Naive thymus-derived CD4-positive, alpha-beta T cell (primary cell): ENCODE results near the gene ETV7. TPM values are rescaled to one million over a fixed set of nuclear protein-coding genes. Genes with fewer than 3 reads are reported as not detected.

Source experiments
- ATAC-seq: fragments of 150-1000 bp; cut with Tn5 transposase; 2 replicates; pipeline ENCODE4 v1.10.0; 2021; ENCODE audit warnings: mild to moderate bottlenecking, moderate library complexity
- CTCF ChIA-PET: fragments of 350-600 bp; sonication (Branson Sonifier 250); formaldehyde crosslinking; loops from one replicate; lab custom pipeline; 2021; ENCODE audit warnings: antibody characterized with exemption; lab: Charles Lee
- POLR2A ChIA-PET: fragments of 350-600 bp; sonication (Branson Sonifier 250); formaldehyde crosslinking; loops from one replicate; lab custom pipeline; 2021; ENCODE audit warnings: antibody characterized with exemption, inconsistent platforms; lab: Charles Lee
- DNase-seq, 9 donors: peaks; one replicate each; pipeline versions ENCODE4 v3.0.0 to v3.0.0-alpha.2; 2020 to 2022; ENCODE audit warnings: mixed read lengths in 1 of 9
- H3K27ac ChIP-seq: one replicate; pipeline ENCODE4 v1.7.0; 2013; ENCODE audit warnings: mild to moderate bottlenecking, low read depth, low read length, moderate library complexity
- H3K27me3 ChIP-seq, 2 donors: one replicate each; pipeline ENCODE4 v1.7.0; 2013; ENCODE audit warnings: low read length in 2 of 2, mild to moderate bottlenecking in 2 of 2, moderate library complexity in 2 of 2; ENCODE audit not compliant: control insufficient read depth in 2 of 2, insufficient read depth in 2 of 2
- H3K36me3 ChIP-seq, 3 experiments: 1 replicate in 2 of 3; 2 replicates in 1 of 3; pipeline ENCODE4 v1.7.0; 2013; ENCODE audit warnings: low read length in 3 of 3, mild to moderate bottlenecking in 3 of 3, moderate library complexity in 1 of 3; ENCODE audit not compliant: insufficient read depth in 3 of 3, control insufficient read depth in 2 of 3
- H3K4me1 ChIP-seq, 2 donors: one replicate each; pipeline ENCODE4 v1.7.0; 2013; ENCODE audit warnings: low read length in 2 of 2, mild to moderate bottlenecking in 2 of 2, moderate library complexity in 1 of 2; ENCODE audit not compliant: control insufficient read depth in 2 of 2, insufficient read depth in 2 of 2
- H3K4me3 ChIP-seq: 2 replicates; pipeline ENCODE4 v1.7.0; 2013; ENCODE audit warnings: mild to moderate bottlenecking, low read length
- H3K9me3 ChIP-seq, 3 experiments: 1 replicate in 2 of 3; 2 replicates in 1 of 3; pipeline ENCODE4 v1.7.0; 2013; ENCODE audit warnings: low read length in 3 of 3; ENCODE audit not compliant: control insufficient read depth in 2 of 3
- H3K27ac Mint-ChIP-seq, 9 donors: one replicate each; pipeline ENCODE4 v1.8.0; 2020 to 2022; ENCODE audit warnings: mixed read lengths in 9 of 9, mild to moderate bottlenecking in 8 of 9, moderate library complexity in 5 of 9, inconsistent platforms in 2 of 9
- H3K27me3 Mint-ChIP-seq, 5 donors: one replicate each; pipeline ENCODE4 v1.8.0; 2021 to 2022; ENCODE audit warnings: mixed read lengths in 5 of 5, mild to moderate bottlenecking in 1 of 5
- H3K36me3 Mint-ChIP-seq, 5 donors: one replicate each; pipeline ENCODE4 v1.8.0; 2020 to 2022; ENCODE audit warnings: mixed read lengths in 5 of 5, mild to moderate bottlenecking in 3 of 5, inconsistent platforms in 1 of 5
- H3K4me1 Mint-ChIP-seq, 7 donors: one replicate each; pipeline ENCODE4 v1.8.0; 2020 to 2022; ENCODE audit warnings: mixed read lengths in 7 of 7, mild to moderate bottlenecking in 3 of 7, inconsistent platforms in 1 of 7
- H3K4me3 Mint-ChIP-seq, 10 donors: one replicate each; pipeline ENCODE4 v1.8.0; 2020 to 2022; ENCODE audit warnings: mild to moderate bottlenecking in 10 of 10, mixed read lengths in 10 of 10, moderate library complexity in 6 of 10, inconsistent platforms in 2 of 10
- H3K9me3 Mint-ChIP-seq, 11 donors: one replicate each; pipeline ENCODE4 v1.8.0; 2020 to 2022; ENCODE audit warnings: mixed read lengths in 11 of 11, mild to moderate bottlenecking in 4 of 11, inconsistent platforms in 1 of 11, moderate library complexity in 1 of 11
- intact Hi-C, 2 donors: fragments of 100-400 bp; cut with micrococcal nuclease; formaldehyde crosslinking; loops; one replicate each; pipeline ENCODE4 v1.15.1; 2023
- polyA plus RNA-seq, 2 donors: library from polyadenylated mRNA; unstranded; fragments of 300-500 nt; fragmentation: Illumina TruSeq; gene quantifications; one replicate each; pipeline ENCODE4 v1.2.3, GENCODE V29; 2021
- total RNA-seq, 6 experiments: library from RNA in 5 of 6; stranded (reverse) in 5 of 6; gene quantifications; 1 replicate in 5 of 6; 2 replicates in 1 of 6; pipeline ENCODE4 v1.2.3 and lab custom pipeline; 2021 to 2026

The ETV7 gene
- total and polyA plus RNA-seq, 7 experiments from 2014 or later = 0.32 to 12.5 (median 0.79) TPM; not detected in 2

GRCh38 chr6:36362551-36363370 lies 24.7 kb downstream of the ETV7 start:
- POLR2A ChIA-PET = no interaction called here
- Histone ChIP-seq H3K27me3 (no peaks in the 10 kb centered on the region), H3K4me1 (peaks cover 4 to 6% of the 10 kb centered on the region in 2 donors), H3K36me3 (no peaks in the 10 kb centered on the region), H3K4me3 (no peak overlapping the region), H3K27ac (no peak overlapping the region), H3K9me3 (no peaks in the 10 kb centered on the region)
- Mint-ChIP-seq H3K9me3 (no peaks in the 10 kb centered on the region), H3K4me3 (no peak overlapping the region), H3K27me3 (peaks cover 0 to 6% (median 0%) of the 10 kb centered on the region in 5 donors), H3K4me1 (peaks cover 0 to 30% (median 4%) of the 10 kb centered on the region in 7 donors), H3K27ac (peak overlapping the region in 1 of 9 donors; percentile 18), H3K36me3 (peaks cover 0 to 4% (median 0%) of the 10 kb centered on the region in 5 donors)
- ATAC-seq = no peak
- intact Hi-C loops = no loop called here
- DNase-seq = no peak
- CTCF ChIA-PET = interaction anchor here (0.6 to 2.0 kb wide), 4 partner anchors 18 to 366 kb away, joined by 3 to 6 read pairs (median 4); no protein-coding TSS in a partner anchor

GRCh38 chr6:36361071-36361470 lies 26.4 kb downstream of the ETV7 start:
- no peak overlapping the region for H3K4me3 Mint-ChIP-seq
- peak overlapping the region in 1 of 9 donors; percentile 24 for H3K27ac Mint-ChIP-seq
- Histone ChIP-seq H3K27me3 (no peaks in the 10 kb centered on the region), H3K4me3 (no peak overlapping the region), H3K9me3 (no peaks in the 10 kb centered on the region), H3K27ac (no peak overlapping the region), H3K4me1 (peaks cover 4 to 6% of the 10 kb centered on the region in 2 donors), H3K36me3 (no peaks in the 10 kb centered on the region)
- ATAC-seq (no peak), DNase-seq (no peak)
- intact Hi-C loops = loop anchor here (2.0 kb wide), 4 partner anchors 230 to 838 kb away; partner anchors contain the start of genes ARMC12 (in 1 of the 2) and MAPK13 (in 1 of the 2)
- ChIA-PET POLR2A (no interaction called here), CTCF (interaction anchor here (0.7 to 1.4 kb wide), 3 partner anchors 20 to 698 kb away, joined by 3 to 4 read pairs (median 4); no protein-coding TSS in a partner anchor)
- peaks cover 0 to 4% (median 0%) of the 10 kb centered on the region in 5 donors for H3K36me3 Mint-ChIP-seq
- H3K27me3 Mint-ChIP-seq = peaks cover 0 to 11% (median 4%) of the 10 kb centered on the region in 5 donors
- H3K9me3 Mint-ChIP-seq = no peaks in the 10 kb centered on the region
- peaks cover 0 to 30% (median 4%) of the 10 kb centered on the region in 7 donors for H3K4me1 Mint-ChIP-seq

- ChIA-PET POLR2A (no interaction called here), CTCF (interaction anchor here (0.5 to 1.4 kb wide), 3 partner anchors 20 to 698 kb away, joined by 3 to 4 read pairs (median 3); partner anchors contain the start of gene CLPSL2)
- Histone ChIP-seq H3K27me3 (no peaks in the 10 kb centered on the region), H3K9me3 (no peaks in the 10 kb centered on the region), H3K36me3 (no peaks in the 10 kb centered on the region), H3K27ac (no peak overlapping the region), H3K4me1 (peaks cover 4 to 6% of the 10 kb centered on the region in 2 donors), H3K4me3 (no peak overlapping the region)
- Mint-ChIP-seq H3K4me3 (no peak overlapping the region), H3K9me3 (no peaks in the 10 kb centered on the region), H3K27ac (peak overlapping the region in 2 of 9 donors; percentile 24 to 55), H3K4me1 (peaks cover 0 to 30% (median 4%) of the 10 kb centered on the region in 7 donors), H3K27me3 (peaks cover 0 to 15% (median 4%) of the 10 kb centered on the region in 5 donors), H3K36me3 (peaks cover 0 to 3% (median 0%) of the 10 kb centered on the region in 5 donors)
- intact Hi-C loops = loop anchor here (1.0 to 2.0 kb wide), 12 partner anchors 19 to 838 kb away; partner anchors contain the start of genes MAPK14 (in 2 of the 2), ARMC12 (in 1 of the 2) and MAPK13 (in 1 of the 2)
- DNase-seq (peak; percentile 37 to 74 (median 66)), ATAC-seq (peak; percentile 95)
Measured at GRCh38 chr6:36360241-36361054, 27.0 kb downstream of the ETV7 start.

- ATAC-seq = no peak
- intact Hi-C loops = no loop called here
- H3K4me1 ChIP-seq = peaks cover 4 to 6% of the 10 kb centered on the region in 2 donors
- H3K9me3 ChIP-seq = no peaks in the 10 kb centered on the region
- Mint-ChIP-seq H3K36me3 (peaks cover 0 to 5% (median 0%) of the 10 kb centered on the region in 5 donors), H3K27me3 (peaks cover 0 to 33% (median 4%) of the 10 kb centered on the region in 5 donors), H3K4me3 (no peak overlapping the region), H3K27ac (no peak overlapping the region), H3K9me3 (peaks cover 0 to 2% (median 0%) of the 10 kb centered on the region in 11 donors), H3K4me1 (peaks cover 0 to 24% (median 4%) of the 10 kb centered on the region in 7 donors)
- CTCF ChIA-PET = interaction anchor here (0.6 to 2.1 kb wide), 8 partner anchors 9 to 335 kb away, joined by 3 to 7 read pairs (median 4); partner anchors contain the start of gene MAPK14
- H3K27ac ChIP-seq = no peak overlapping the region
- H3K27me3 ChIP-seq = no peaks in the 10 kb centered on the region
- H3K36me3 ChIP-seq = no peaks in the 10 kb centered on the region
- H3K4me3 ChIP-seq = no peak overlapping the region
- POLR2A ChIA-PET = interaction anchor here (0.5 to 0.8 kb wide), 2 partner anchors 205 to 331 kb away, joined by 3 read pairs; partner anchors contain the start of gene MAPK14
- no peak for DNase-seq
Measured at GRCh38 chr6:36358226-36358915, 29.1 kb downstream of the ETV7 start.

GRCh38 chr6:36357872-36358225 lies 29.6 kb downstream of the ETV7 start:
- Histone ChIP-seq H3K27me3 (no peaks in the 10 kb centered on the region), H3K9me3 (no peaks in the 10 kb centered on the region), H3K4me1 (peaks cover 4 to 6% of the 10 kb centered on the region in 2 donors), H3K36me3 (no peaks in the 10 kb centered on the region), H3K4me3 (no peak overlapping the region), H3K27ac (no peak overlapping the region)
- Mint-ChIP-seq H3K27ac (peak overlapping the region in 1 of 9 donors; percentile 35), H3K4me3 (no peak overlapping the region), H3K4me1 (peaks cover 0 to 20% (median 4%) of the 10 kb centered on the region in 7 donors), H3K36me3 (peaks cover 0 to 2% (median 0%) of the 10 kb centered on the region in 5 donors), H3K9me3 (peaks cover 0 to 3% (median 0%) of the 10 kb centered on the region in 11 donors), H3K27me3 (peaks cover 0 to 38% (median 4%) of the 10 kb centered on the region in 5 donors)
- ATAC-seq (no peak), DNase-seq (no peak)
- ChIA-PET CTCF (interaction anchor here (0.7 to 2.1 kb wide), 4 partner anchors 9 to 330 kb away, joined by 3 to 5 read pairs (median 4); partner anchors contain the start of gene MAPK14), POLR2A (interaction anchor here (0.8 kb wide), 1 partner anchor 330 kb away, joined by 3 read pairs; the partner anchor contains the start of gene MAPK14)
- intact Hi-C loops = no loop called here
